Measurements from ENCODE around the gene DDTL.
"Not testable (repeated sequence)": the region's sequence is repeated elsewhere in the genome, so short reads cannot be mapped to it uniquely, and the experiment has no call there.

DNA sequence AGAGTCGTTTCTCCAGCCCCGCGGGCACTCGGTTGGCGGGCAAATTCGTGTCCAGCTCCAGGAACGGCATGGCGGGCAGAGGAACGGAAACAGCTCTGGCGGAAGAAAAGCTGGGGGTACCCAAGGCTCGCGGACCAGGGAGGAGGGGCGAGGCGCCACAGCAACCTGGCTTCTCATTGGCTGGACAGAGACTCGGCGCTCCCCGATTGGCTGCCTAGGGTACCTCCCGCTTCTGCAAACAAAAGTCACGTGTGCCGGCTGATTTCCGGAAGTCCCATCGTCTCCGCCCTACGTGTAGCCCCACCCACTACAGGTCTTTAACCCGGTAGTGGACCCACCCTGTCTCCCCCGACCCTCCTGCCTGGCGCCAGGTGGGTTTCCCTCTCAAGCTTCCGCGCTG, 7.7 kb downstream of the DDTL start, which contains the start of gene DDT:
- TF ChIP-seq, protein P1, sequence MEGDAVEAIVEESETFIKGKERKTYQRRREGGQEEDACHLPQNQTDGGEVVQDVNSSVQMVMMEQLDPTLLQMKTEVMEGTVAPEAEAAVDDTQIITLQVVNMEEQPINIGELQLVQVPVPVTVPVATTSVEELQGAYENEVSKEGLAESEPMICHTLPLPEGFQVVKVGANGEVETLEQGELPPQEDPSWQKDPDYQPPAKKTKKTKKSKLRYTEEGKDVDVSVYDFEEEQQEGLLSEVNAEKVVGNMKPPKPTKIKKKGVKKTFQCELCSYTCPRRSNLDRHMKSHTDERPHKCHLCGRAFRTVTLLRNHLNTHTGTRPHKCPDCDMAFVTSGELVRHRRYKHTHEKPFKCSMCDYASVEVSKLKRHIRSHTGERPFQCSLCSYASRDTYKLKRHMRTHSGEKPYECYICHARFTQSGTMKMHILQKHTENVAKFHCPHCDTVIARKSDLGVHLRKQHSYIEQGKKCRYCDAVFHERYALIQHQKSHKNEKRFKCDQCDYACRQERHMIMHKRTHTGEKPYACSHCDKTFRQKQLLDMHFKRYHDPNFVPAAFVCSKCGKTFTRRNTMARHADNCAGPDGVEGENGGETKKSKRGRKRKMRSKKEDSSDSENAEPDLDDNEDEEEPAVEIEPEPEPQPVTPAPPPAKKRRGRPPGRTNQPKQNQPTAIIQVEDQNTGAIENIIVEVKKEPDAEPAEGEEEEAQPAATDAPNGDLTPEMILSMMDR (IDR thresholded peaks at IDR 0.05), result not testable (repeated sequence)
- not testable (repeated sequence) for TF ChIP-seq POLR2A (IDR thresholded peaks at IDR 0.05)

All from testis (tissue), 2 donors.